MCF 10A (cell line): ENCODE measurements around the gene NSF. TPM values are rescaled to one million over a fixed set of nuclear protein-coding genes. Genes with fewer than 3 reads are reported as not detected.

Experiments
- BruUV-seq: library from RNA; stranded (reverse); fragments of 400-500 nt; replicated peaks from 2 replicates; lab custom pipeline; 2021; lab: Mats Ljungman, UMichigan
- CTCF ChIA-PET: fragments of 300-600 bp; sonication (Branson Sonifier 250); formaldehyde crosslinking; extraction: SDS; loops from one replicate; lab custom pipeline; 2021; ENCODE audit warnings: antibody characterized with exemption, inconsistent platforms; lab: Yijun Ruan, JAX
- POLR2A ChIA-PET: fragments of 300-600, 350-650 bp; sonication (Branson Sonifier 250); formaldehyde crosslinking; extraction: SDS; loops from one replicate; lab custom pipeline; 2020; ENCODE audit warnings: antibody characterized with exemption, inconsistent platforms; lab: Yijun Ruan, JAX
- DNase-seq: peaks from one replicate; pipeline ENCODE4 v3.0.0-alpha.2; 2018; ENCODE audit not compliant: unreplicated experiment
- H3K27ac Mint-ChIP-seq: one replicate; pipeline ENCODE4 v1.8.0; 2022; ENCODE audit warnings: mild to moderate bottlenecking, low read depth, mixed read lengths; ENCODE audit not compliant: unreplicated experiment
- H3K27me3 Mint-ChIP-seq: one replicate; pipeline ENCODE4 v1.8.0; 2022; ENCODE audit warnings: mixed read lengths; ENCODE audit not compliant: insufficient read depth, unreplicated experiment
- H3K36me3 Mint-ChIP-seq: one replicate; pipeline ENCODE4 v1.8.0; 2022; ENCODE audit warnings: mild to moderate bottlenecking, moderate library complexity, mixed read lengths; ENCODE audit not compliant: insufficient read depth, unreplicated experiment
- H3K4me1 Mint-ChIP-seq: one replicate; pipeline ENCODE4 v1.8.0; 2022; ENCODE audit warnings: mixed read lengths; ENCODE audit not compliant: insufficient read depth, unreplicated experiment
- H3K4me3 Mint-ChIP-seq: one replicate; pipeline ENCODE4 v1.8.0; 2022; ENCODE audit warnings: mild to moderate bottlenecking, moderate library complexity, mixed read lengths; ENCODE audit not compliant: unreplicated experiment
- H3K9me3 Mint-ChIP-seq: one replicate; pipeline ENCODE4 v1.8.0; 2022; ENCODE audit warnings: mixed read lengths; ENCODE audit not compliant: unreplicated experiment
- intact Hi-C: fragments of 100-400 bp; cut with micrococcal nuclease; formaldehyde crosslinking; loops from 2 replicates; pipeline ENCODE4 v1.14.1; 2022
- total RNA-seq: library from RNA; stranded (reverse); gene quantifications from 2 replicates; pipeline ENCODE4 v1.2.3, GENCODE V29; 2022
- TF ChIP-seq, protein P1 (sequence below): fragments of 200-600 bp; IDR thresholded peaks from one replicate; pipeline ENCODE4 v1.8.0; 2022; ENCODE audit warnings: antibody characterized with exemption, mild to moderate bottlenecking; ENCODE audit not compliant: unreplicated experiment

Gene NSF
- total RNA-seq, 1 experiment from 2014 or later = 21.1 TPM

GRCh38 chr17:46794318-46794717, 203.8 kb downstream of the NSF start:
- Mint-ChIP-seq H3K4me3 (no peak overlapping the region), H3K36me3 (no peaks in the 10 kb centered on the region), H3K9me3 (no peaks in the 10 kb centered on the region), H3K4me1 (peaks cover 7% of the 10 kb centered on the region), H3K27me3 (peaks cover 26% of the 10 kb centered on the region), H3K27ac (no peak overlapping the region)
- CTCF ChIA-PET = interaction anchor here (0.8 kb wide), 2 partner anchors 11 to 21 kb away, joined by 3 to 4 read pairs; no protein-coding TSS in a partner anchor
- TF ChIP-seq, protein P1, sequence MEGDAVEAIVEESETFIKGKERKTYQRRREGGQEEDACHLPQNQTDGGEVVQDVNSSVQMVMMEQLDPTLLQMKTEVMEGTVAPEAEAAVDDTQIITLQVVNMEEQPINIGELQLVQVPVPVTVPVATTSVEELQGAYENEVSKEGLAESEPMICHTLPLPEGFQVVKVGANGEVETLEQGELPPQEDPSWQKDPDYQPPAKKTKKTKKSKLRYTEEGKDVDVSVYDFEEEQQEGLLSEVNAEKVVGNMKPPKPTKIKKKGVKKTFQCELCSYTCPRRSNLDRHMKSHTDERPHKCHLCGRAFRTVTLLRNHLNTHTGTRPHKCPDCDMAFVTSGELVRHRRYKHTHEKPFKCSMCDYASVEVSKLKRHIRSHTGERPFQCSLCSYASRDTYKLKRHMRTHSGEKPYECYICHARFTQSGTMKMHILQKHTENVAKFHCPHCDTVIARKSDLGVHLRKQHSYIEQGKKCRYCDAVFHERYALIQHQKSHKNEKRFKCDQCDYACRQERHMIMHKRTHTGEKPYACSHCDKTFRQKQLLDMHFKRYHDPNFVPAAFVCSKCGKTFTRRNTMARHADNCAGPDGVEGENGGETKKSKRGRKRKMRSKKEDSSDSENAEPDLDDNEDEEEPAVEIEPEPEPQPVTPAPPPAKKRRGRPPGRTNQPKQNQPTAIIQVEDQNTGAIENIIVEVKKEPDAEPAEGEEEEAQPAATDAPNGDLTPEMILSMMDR = no peak
- POLR2A ChIA-PET = no interaction called here
- no peak for DNase-seq
- intact Hi-C loops = no loop called here
- no TSS peak for BruUV-seq

DNA sequence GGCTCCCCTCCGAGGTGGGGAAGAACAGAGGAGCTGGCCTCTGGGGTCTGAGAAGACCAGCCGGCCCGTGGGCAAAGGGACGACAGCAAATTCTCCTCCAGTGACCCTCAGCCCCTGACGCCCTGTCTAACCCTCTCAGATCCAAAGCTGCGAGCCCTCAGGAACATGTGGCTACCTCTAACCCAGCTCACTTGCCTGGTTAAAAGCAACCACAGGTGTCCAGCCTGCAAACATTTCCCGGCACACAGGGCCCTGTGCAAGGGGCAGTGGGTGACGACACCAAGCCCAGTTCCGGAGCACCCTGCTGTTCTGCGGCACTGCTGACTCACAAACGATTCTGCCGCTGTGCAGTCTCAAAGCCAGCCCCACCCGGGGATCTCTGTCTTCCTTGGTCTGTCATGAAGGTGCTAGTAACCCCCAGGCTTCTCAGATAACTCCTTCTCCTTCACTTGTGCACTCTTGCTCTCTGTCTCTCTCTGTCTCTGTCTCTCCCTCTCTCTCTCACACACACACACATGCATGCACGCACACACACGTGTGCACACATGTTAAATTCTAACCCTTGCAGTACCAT, 205.0 kb downstream of the NSF start:
- Mint-ChIP-seq H3K4me3 (no peak overlapping the region), H3K27ac (no peak overlapping the region), H3K9me3 (no peaks in the 10 kb centered on the region), H3K27me3 (peaks cover 26% of the 10 kb centered on the region), H3K36me3 (no peaks in the 10 kb centered on the region), H3K4me1 (peaks cover 7% of the 10 kb centered on the region)
- BruUV-seq = no TSS peak
- ChIA-PET POLR2A (no interaction called here), CTCF (interaction anchor here (0.6 kb wide), 1 partner anchor 14 kb away, joined by 3 read pairs; no protein-coding TSS in a partner anchor)
- TF ChIP-seq, protein P1 = no peak
- peak; percentile 86 for DNase-seq
- intact Hi-C loops = no loop called here

DNA sequence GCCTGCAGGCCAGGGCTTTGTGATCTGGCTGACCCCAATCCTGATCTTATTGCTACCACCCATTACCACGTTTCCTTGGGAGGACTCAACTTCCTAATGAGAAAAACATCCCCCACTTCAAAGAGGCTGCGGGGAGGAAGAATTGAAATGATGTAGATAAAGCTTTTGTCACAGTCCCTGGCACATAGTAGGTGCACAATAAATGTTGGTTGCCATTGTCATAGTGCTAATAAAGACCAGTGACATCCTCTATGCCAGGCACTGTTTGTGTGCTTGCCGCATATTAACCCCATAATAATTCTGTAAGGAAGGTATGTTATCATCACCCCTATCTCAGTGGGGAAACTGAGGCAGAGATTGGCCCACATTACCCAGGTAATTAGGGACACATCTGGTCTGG, 205.6 kb downstream of the NSF start:
- Mint-ChIP-seq H3K4me3 (no peak overlapping the region), H3K27me3 (peaks cover 20% of the 10 kb centered on the region)
- POLR2A ChIA-PET = no interaction called here

GRCh38 chr17:46796524-46796923, 206.1 kb downstream of the NSF start:
- no TSS peak for BruUV-seq
- Mint-ChIP-seq H3K4me1 (peaks cover 7% of the 10 kb centered on the region), H3K27ac (no peak overlapping the region), H3K4me3 (no peak overlapping the region), H3K36me3 (no peaks in the 10 kb centered on the region), H3K27me3 (peaks cover 15% of the 10 kb centered on the region), H3K9me3 (no peaks in the 10 kb centered on the region)
- TF ChIP-seq, protein P1 = no peak
- ChIA-PET POLR2A (interaction anchor here (0.6 kb wide), 2 partner anchors 14 to 1033 kb away, joined by 3 to 4 read pairs; no protein-coding TSS in a partner anchor), CTCF (interaction anchor here (0.6 kb wide), 1 partner anchor 13 kb away, joined by 3 read pairs; no protein-coding TSS in a partner anchor)
- no peak for DNase-seq
- intact Hi-C loops = no loop called here

More for the DNA sequence above, 205.6 kb downstream of the NSF start:
- Mint-ChIP-seq H3K9me3 (no peaks in the 10 kb centered on the region), H3K4me1 (peaks cover 7% of the 10 kb centered on the region), H3K27ac (no peak overlapping the region), H3K36me3 (no peaks in the 10 kb centered on the region)
- intact Hi-C loops = no loop called here
- CTCF ChIA-PET = interaction anchor here (0.6 kb wide), 1 partner anchor 13 kb away, joined by 3 read pairs; no protein-coding TSS in a partner anchor
- DNase-seq = no peak
- TF ChIP-seq, protein P1 = no peak
- BruUV-seq = no TSS peak
